ENCODE results near the gene RASGRP4.

The RASGRP4 gene

DNA sequence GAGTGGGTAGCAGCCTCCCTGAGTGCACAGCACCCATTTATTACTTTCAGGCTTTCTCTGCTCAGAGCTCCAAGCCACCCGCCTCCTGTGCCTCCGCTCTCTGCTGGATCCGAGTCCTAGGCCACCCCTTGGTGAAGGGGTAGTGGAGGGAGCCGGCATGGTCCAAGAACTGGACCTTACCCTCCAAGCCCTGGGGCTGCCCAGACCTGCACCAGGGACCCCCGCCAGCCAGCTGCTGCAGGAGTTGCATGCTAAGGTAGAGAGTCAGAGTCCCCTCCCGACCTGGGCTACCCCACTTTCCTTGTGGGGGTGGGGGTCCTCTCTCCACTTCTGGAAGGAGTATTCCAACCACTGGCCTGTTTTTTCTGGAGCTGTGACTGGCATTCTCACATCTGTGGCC lies 21.2 kb downstream of the RASGRP4 start:
- peaks cover 26% of the 10 kb centered on the region for H3K36me3 ChIP-seq
- H3K4me3 ChIP-seq, result no peak overlapping the region
- H3K9me3 ChIP-seq, result no peaks in the 10 kb centered on the region
- H4K20me1 ChIP-seq, result no peaks in the 10 kb centered on the region
- H3K27ac ChIP-seq, result no peak overlapping the region
- H3K9ac ChIP-seq, result no peak overlapping the region
- H3K4me2 ChIP-seq, result no peak overlapping the region
- no peaks in the 10 kb centered on the region for H3K27me3 ChIP-seq
- H3K4me1 ChIP-seq, result peaks cover 15% of the 10 kb centered on the region
- TF ChIP-seq Cebpa-rat (IDR thresholded peaks at IDR 0.05), result no peak

DNA sequence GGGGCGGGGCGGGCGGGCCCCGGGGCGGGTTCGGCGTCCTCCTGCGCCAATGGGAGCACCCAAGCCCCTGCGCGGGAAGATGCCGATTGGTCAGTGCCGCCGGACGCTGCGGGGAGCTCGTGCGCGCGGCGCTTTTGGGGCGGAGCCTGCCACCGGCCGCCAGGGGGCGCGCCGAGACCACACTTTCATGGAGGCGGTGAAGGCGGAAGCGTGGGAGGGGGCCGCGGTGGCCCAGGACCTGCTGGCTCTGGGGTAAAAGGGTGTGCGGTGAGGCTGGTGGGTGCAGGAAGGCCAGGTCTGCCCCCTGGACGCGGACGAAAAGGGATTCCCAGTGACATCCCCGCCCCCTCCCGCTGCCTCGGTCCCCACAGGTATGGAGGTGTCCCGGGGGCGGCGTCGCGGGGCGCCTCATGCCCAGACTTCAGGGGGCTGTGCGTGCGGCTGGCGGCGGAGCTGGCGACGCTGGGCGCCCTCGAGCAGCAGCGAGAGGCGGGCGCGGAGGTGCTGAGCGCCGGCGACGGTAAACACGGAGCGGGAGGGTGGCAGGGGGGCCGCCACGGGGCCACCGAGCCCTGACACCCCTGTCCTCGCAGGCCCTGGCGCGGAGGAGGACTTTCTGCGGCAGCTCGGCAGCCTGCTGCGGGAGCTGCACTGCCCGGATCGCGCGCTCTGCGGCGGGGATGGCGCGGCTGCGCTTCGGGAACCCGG lies 22.9 kb downstream of the RASGRP4 start, which contains the start of gene FAM98C:
Gene FAM98C, plus strand, starts transcription at position 127 of the 708 bp plus-strand sequence. Its CDS starts 61 bp downstream, at position 188.
- Histone ChIP-seq H3K4me2 (peak within 1 kb of the TSS; percentile 96), H3K4me1 (peaks cover 15% of the 10 kb centered on the region), H4K20me1 (no peaks in the 10 kb centered on the region), H3K4me3 (peak within 1 kb of the TSS; percentile 83), H3K9ac (peak within 1 kb of the TSS; percentile 76), H3K36me3 (peaks cover 26% of the 10 kb centered on the region), H3K27ac (peak within 1 kb of the TSS; percentile 69), H3K27me3 (peaks cover 6% of the 10 kb centered on the region; the same call in 1 of the 2 replicates), H3K9me3 (no peaks in the 10 kb centered on the region)
- no peak for TF ChIP-seq Cebpa-rat (IDR thresholded peaks at IDR 0.05)

DNA sequence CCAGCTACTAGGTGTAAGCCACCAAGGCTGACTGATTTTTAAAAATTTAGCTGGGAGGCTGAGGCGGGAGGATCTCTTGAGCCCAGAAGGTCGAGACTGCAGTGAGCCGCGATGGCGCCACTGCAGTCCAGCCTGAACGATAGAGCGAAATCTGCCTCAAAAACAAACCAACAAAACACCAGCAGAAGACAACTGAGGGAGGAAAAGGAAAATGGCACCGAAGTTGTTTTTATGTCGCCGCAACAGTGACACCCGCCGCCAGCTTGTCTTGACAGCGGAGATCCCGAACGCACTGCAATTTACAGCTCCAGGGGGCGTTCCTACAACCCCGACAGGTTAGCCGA lies 23.4 kb downstream of the RASGRP4 start:
- Histone ChIP-seq H3K4me1 (peaks cover 15% of the 10 kb centered on the region), H3K9ac (no peak overlapping the region), H4K20me1 (no peaks in the 10 kb centered on the region), H3K4me3 (peak overlapping the region; percentile 53; the same call in 1 of the 2 replicates), H3K9me3 (no peaks in the 10 kb centered on the region), H3K27me3 (peaks cover 11% of the 10 kb centered on the region), H3K4me2 (peak overlapping the region; percentile 75), H3K27ac (no peak overlapping the region), H3K36me3 (peaks cover 26% of the 10 kb centered on the region)
- no peak for TF ChIP-seq Cebpa-rat (IDR thresholded peaks at IDR 0.05)

DNA sequence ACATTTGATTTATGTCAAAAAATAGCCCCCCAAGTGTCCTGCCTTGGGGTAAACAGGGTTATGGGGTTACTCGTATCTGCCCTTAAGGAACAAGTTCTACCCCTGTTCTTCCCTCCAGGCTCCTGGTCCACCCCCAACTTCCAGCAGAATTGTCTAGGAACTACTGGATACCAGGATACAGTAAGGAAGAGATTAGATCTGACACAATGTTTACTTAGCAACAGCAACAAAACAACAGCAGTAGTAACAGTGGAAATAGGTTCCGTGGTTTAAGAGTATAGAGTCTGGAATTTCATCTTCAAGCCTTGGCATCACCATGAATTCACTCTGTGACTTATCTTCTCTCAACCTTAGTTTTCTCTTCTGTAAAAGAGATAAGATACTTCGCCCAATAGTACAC lies 24.9 kb downstream of the RASGRP4 start:
- no peaks in the 10 kb centered on the region for H4K20me1 ChIP-seq
- no peak overlapping the region for H3K4me3 ChIP-seq
- TF ChIP-seq Cebpa-rat (IDR thresholded peaks at IDR 0.05), result no peak
- peaks cover 12% of the 10 kb centered on the region; the same call in 1 of the 2 replicates for H3K36me3 ChIP-seq
- H3K4me1 ChIP-seq, result peaks cover 15% of the 10 kb centered on the region
- H3K9me3 ChIP-seq, result peaks cover 4% of the 10 kb centered on the region
- H3K27ac ChIP-seq, result no peak overlapping the region
- H3K27me3 ChIP-seq, result peaks cover 26% of the 10 kb centered on the region
- no peak overlapping the region for H3K9ac ChIP-seq
- H3K4me2 ChIP-seq, result no peak overlapping the region

DNA sequence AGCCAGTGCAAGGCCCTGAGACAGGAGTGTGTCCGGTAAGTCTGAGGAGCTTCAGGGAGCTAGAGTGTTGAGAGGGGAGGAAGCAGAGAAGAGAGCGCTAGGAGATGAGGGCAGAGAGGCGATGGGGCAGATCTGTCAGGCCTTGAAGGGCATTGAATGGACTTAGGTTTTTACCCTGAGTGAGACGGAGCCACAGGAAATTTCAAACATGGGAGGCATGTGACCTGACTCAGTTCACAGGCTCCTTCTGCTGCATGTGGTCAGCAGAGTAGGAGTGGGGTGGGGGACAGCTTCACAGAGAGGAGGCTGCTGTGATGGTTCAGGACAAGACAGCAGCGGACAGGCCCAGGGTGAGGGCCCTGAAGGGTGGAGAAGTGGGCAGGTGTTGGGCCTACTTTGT lies 25.7 kb downstream of the RASGRP4 start:
- Histone ChIP-seq H4K20me1 (no peaks in the 10 kb centered on the region), H3K36me3 (peaks cover 8% of the 10 kb centered on the region; the same call in 1 of the 2 replicates), H3K4me2 (no peak overlapping the region), H3K9ac (no peak overlapping the region), H3K9me3 (peaks cover 12% of the 10 kb centered on the region), H3K27me3 (peaks cover 33% of the 10 kb centered on the region), H3K4me1 (peaks cover 15% of the 10 kb centered on the region), H3K4me3 (no peak overlapping the region), H3K27ac (no peak overlapping the region)
- TF ChIP-seq Cebpa-rat (IDR thresholded peaks at IDR 0.05), result no peak

DNA sequence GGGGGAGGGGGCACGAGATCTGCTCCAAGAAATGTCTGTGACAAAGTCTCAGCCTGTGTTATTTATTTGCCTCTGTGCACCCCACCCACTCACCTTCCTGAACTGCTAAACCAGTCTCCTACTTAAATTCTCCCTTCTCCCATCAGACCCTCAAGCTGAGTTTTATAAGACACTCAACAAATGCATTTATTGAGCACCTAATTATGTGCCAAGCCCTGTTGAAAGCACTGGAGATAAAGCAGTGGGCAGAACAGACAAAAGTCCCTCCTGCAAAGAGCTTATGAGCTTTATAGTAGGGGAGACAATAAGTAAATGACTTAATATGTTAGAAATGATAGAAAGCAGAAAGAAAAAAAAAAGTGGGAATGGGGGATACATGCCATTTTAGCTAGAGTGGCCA lies 26.5 kb downstream of the RASGRP4 start:
- H4K20me1 ChIP-seq, result peaks cover 5% of the 10 kb centered on the region; the same call in 1 of the 2 replicates
- H3K27me3 ChIP-seq, result peaks cover 42% of the 10 kb centered on the region
- no peak for TF ChIP-seq Cebpa-rat (IDR thresholded peaks at IDR 0.05)

DNA sequence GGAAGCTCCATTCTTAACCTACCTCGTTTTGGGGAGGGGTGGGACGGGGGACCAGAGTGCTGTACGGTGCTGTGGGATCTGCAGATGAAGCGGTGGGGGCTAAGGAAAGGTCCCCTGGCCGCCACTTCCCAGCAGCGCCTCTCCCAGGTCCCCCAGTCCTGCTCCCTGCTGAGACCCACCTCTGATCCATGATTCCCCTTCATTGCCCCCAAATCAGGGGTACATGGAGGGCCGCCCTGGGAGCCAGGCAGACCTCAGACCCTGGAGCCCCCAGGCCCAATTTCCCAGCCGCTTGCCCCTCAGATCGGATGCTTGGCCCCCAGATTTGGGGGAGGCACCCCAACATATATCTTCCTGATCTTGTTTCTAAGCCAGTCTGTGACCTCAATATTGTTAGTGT lies 26.9 kb downstream of the RASGRP4 start:
- peaks cover 46% of the 10 kb centered on the region for H3K27me3 ChIP-seq
- no peak for TF ChIP-seq Cebpa-rat (IDR thresholded peaks at IDR 0.05)
- H3K4me1 ChIP-seq, result peaks cover 11% of the 10 kb centered on the region
- no peak overlapping the region for H3K27ac ChIP-seq
- no peak overlapping the region for H3K4me2 ChIP-seq
- no peak overlapping the region for H3K4me3 ChIP-seq
- peaks cover 22% of the 10 kb centered on the region for H3K9me3 ChIP-seq
- H3K9ac ChIP-seq, result no peak overlapping the region
- H4K20me1 ChIP-seq, result peaks cover 9% of the 10 kb centered on the region; the same call in 1 of the 2 replicates
- H3K36me3 ChIP-seq, result no peaks in the 10 kb centered on the region

More for the DNA sequence above, 26.5 kb downstream of the RASGRP4 start:
- no peak overlapping the region for H3K4me2 ChIP-seq
- no peaks in the 10 kb centered on the region for H3K36me3 ChIP-seq
- H3K4me1 ChIP-seq, result peaks cover 15% of the 10 kb centered on the region
- no peak overlapping the region for H3K4me3 ChIP-seq
- peaks cover 20% of the 10 kb centered on the region for H3K9me3 ChIP-seq
- H3K27ac ChIP-seq, result no peak overlapping the region
- H3K9ac ChIP-seq, result no peak overlapping the region

DNA sequence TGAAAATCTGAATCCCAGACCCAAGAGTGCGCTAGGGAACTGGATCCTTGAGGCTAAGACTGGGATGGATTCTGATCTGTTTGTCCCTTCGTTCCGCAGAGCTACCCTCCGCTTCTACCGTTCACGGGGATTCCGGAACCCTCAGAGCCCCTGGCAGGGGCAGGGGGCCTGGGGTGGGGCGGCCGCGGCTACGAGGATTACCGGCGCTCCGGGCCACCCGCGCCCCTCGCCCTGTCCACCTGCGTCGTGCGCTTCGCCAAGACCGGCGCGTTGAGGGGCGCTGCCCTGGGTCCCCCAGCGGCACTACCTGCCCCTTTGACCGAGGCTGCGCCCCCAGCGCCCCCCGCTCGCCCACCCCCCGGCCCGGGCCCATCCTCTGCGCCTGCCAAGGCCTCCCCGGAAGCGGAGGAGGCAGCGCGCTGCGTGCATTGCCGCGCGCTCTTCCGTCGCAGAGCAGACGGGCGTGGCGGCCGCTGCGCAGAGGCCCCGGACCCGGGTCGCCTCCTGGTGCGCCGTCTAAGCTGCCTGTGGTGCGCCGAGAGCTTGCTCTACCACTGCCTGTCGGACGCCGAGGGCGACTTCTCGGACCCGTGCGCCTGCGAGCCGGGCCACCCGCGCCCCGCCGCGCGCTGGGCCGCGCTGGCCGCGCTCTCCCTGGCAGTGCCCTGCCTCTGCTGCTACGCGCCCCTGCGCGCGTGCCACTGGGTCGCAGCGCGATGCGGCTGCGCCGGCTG lies 30.5 kb downstream of the RASGRP4 start:
- no peak overlapping the region for H3K27ac ChIP-seq
- peaks cover 82% of the 10 kb centered on the region for H3K27me3 ChIP-seq
- H3K4me2 ChIP-seq, result peak overlapping the region; percentile 37
- H3K4me1 ChIP-seq, result no peaks in the 10 kb centered on the region
- H3K9me3 ChIP-seq, result peaks cover 22% of the 10 kb centered on the region
- H3K36me3 ChIP-seq, result no peaks in the 10 kb centered on the region
- H4K20me1 ChIP-seq, result peaks cover 26% of the 10 kb centered on the region; the same call in 1 of the 2 replicates
- TF ChIP-seq Cebpa-rat (IDR thresholded peaks at IDR 0.05), result no peak
- no peak overlapping the region for H3K9ac ChIP-seq
- H3K4me3 ChIP-seq, result no peak overlapping the region

DNA sequence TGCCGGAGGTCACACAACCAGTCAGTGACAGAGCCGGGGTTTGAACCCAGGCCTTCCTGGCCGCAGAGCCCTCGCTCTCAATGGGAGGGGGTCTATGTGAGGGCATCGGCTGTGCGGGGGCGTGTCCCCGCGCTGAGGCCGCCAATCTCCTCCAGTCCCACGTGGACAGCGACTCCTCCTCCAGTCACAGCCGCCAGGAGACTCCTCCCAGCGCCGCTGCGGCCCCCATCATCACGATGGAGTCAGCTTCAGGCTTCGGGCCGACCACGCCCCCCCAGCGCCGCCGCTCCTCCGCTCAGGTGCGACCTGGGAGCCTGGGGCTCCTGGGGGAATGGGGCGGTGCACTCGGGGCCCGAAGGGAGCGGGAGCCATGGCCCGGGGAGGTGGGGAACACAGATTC lies 31.5 kb downstream of the RASGRP4 start:
- Histone ChIP-seq H3K4me2 (no peak overlapping the region), H3K9ac (no peak overlapping the region), H3K27ac (no peak overlapping the region), H3K4me3 (no peak overlapping the region), H4K20me1 (peaks cover 26% of the 10 kb centered on the region; the same call in 1 of the 2 replicates), H3K4me1 (no peaks in the 10 kb centered on the region), H3K9me3 (peaks cover 22% of the 10 kb centered on the region), H3K27me3 (peaks cover 92% of the 10 kb centered on the region), H3K36me3 (no peaks in the 10 kb centered on the region)
- no peak for TF ChIP-seq Cebpa-rat (IDR thresholded peaks at IDR 0.05)

DNA sequence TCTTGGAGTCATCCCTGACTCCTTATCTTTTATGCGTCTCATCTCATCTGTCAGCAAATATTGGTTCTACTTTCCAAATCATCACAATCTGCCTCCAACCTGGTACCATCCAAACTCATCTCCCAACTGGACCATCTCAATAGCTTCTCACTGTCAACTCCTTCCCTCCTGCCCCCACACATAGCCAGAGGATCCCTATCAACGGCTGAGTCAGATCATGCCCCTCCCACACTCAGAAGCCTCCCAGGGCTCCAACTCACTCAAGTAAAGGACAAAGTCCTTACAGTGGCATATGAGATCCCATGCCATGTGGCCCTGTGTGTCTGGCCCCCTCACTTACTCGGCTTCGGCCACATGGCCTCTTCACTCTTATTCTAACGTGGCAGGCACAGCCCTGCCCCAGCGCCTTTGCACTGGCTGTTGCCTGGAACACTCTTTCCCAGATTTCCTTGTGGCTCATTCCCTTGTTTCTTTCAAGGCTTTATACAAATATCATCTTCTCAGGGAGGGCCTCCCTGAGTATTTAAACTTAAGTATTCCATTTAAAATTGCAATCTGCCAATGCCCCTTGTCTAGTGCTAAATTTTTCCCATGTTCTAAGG lies 33.2 kb downstream of the RASGRP4 start:
- peaks cover 7% of the 10 kb centered on the region for H3K4me1 ChIP-seq
- H3K27ac ChIP-seq, result no peak overlapping the region
- no peak overlapping the region for H3K9ac ChIP-seq
- peaks cover 33% of the 10 kb centered on the region for H4K20me1 ChIP-seq
- H3K4me3 ChIP-seq, result no peak overlapping the region
- H3K27me3 ChIP-seq, result peaks cover 100% of the 10 kb centered on the region
- H3K4me2 ChIP-seq, result no peak overlapping the region
- TF ChIP-seq Cebpa-rat (IDR thresholded peaks at IDR 0.05), result no peak
- H3K36me3 ChIP-seq, result no peaks in the 10 kb centered on the region
- H3K9me3 ChIP-seq, result peaks cover 22% of the 10 kb centered on the region

Measured in BLaER1 (cell line).